CD4-positive, CD25-positive, alpha-beta regulatory T cell (primary cell): Measurements from ENCODE around the gene MEF2D. TPM values are rescaled to one million over a fixed set of nuclear protein-coding genes. Genes with fewer than 3 reads are reported as not detected.

Experiments used
- ATAC-seq, 2 donors: fragments of 150-1000 bp; cut with Tn5 transposase; one replicate each; pipeline ENCODE4 v1.10.0; 2021; ENCODE audit warnings: low read depth in 2 of 2, moderate number of reproducible peaks in 2 of 2, moderate library complexity in 1 of 2
- DNase-seq, 3 donors: peaks; one replicate each; pipeline versions ENCODE4 v3.0.0 to v3.0.0-alpha.2; 2012 to 2022; ENCODE audit warnings: mixed read lengths in 1 of 3
- H3K27ac ChIP-seq: one replicate; pipeline ENCODE4 v1.7.0; 2013; ENCODE audit warnings: mild to moderate bottlenecking, low read length; ENCODE audit not compliant: insufficient read depth, poor library complexity, severe bottlenecking
- H3K27me3 ChIP-seq: one replicate; pipeline ENCODE4 v1.7.0; 2013; ENCODE audit warnings: low read length; ENCODE audit not compliant: control insufficient read depth, insufficient read depth
- H3K36me3 ChIP-seq: one replicate; pipeline ENCODE4 v1.7.0; 2013; ENCODE audit warnings: mild to moderate bottlenecking, low read length, moderate library complexity; ENCODE audit not compliant: control insufficient read depth, insufficient read depth
- H3K4me1 ChIP-seq: 2 replicates; pipeline ENCODE4 v1.7.0; 2013; ENCODE audit warnings: mild to moderate bottlenecking, low read length; ENCODE audit not compliant: insufficient read depth, control insufficient read depth, poor library complexity, severe bottlenecking
- H3K4me3 ChIP-seq: one replicate; pipeline ENCODE4 v1.7.0; 2013; ENCODE audit warnings: low read depth, mild to moderate bottlenecking, low read length, moderate library complexity
- H3K9me3 ChIP-seq, 2 experiments: 1 replicate in 1 of 2; 2 replicates in 1 of 2; pipeline ENCODE4 v1.7.0; 2013; ENCODE audit warnings: low read length in 2 of 2, mild to moderate bottlenecking in 1 of 2, moderate library complexity in 1 of 2; ENCODE audit not compliant: control insufficient read depth in 2 of 2
- H3K27ac Mint-ChIP-seq, 3 donors: one replicate each; pipeline ENCODE4 v1.8.0; 2020 to 2022; ENCODE audit warnings: mild to moderate bottlenecking in 3 of 3, mixed read lengths in 3 of 3, moderate library complexity in 2 of 3
- H3K27me3 Mint-ChIP-seq: one replicate; pipeline ENCODE4 v1.8.0; 2022; ENCODE audit warnings: mild to moderate bottlenecking, mixed read lengths
- H3K36me3 Mint-ChIP-seq: one replicate; pipeline ENCODE4 v1.8.0; 2020; ENCODE audit warnings: mixed read lengths
- H3K4me1 Mint-ChIP-seq, 4 donors: one replicate each; pipeline ENCODE4 v1.8.0; 2020 to 2022; ENCODE audit warnings: mixed read lengths in 4 of 4, mild to moderate bottlenecking in 1 of 4
- H3K4me3 Mint-ChIP-seq, 4 donors: one replicate each; pipeline ENCODE4 v1.8.0; 2020 to 2022; ENCODE audit warnings: mild to moderate bottlenecking in 4 of 4, mixed read lengths in 4 of 4, moderate library complexity in 3 of 4
- H3K9me3 Mint-ChIP-seq, 7 donors: one replicate each; pipeline ENCODE4 v1.8.0; 2020 to 2022; ENCODE audit warnings: mixed read lengths in 7 of 7, mild to moderate bottlenecking in 3 of 7, moderate library complexity in 2 of 7
- polyA plus RNA-seq, 4 donors: library from polyadenylated mRNA; unstranded; fragments of 300-500 nt; fragmentation: Illumina TruSeq; gene quantifications; one replicate each; pipeline ENCODE4 v1.2.3, GENCODE V29; 2021
- total RNA-seq: library from RNA; stranded (reverse); gene quantifications from one replicate; pipeline ENCODE4 v1.2.3, GENCODE V29; 2022

The MEF2D gene
- total and polyA plus RNA-seq, 5 donors from 2014 or later, result 4.6 to 186 (median 7.0) TPM

GRCh38 chr1:156510709-156511108, 10.1 kb upstream of the MEF2D start:
- no peak overlapping the region for H3K27ac ChIP-seq
- peak overlapping the region; percentile 28 to 88 (median 84) for H3K27ac Mint-ChIP-seq
- no peak for DNase-seq
- H3K4me3 ChIP-seq, result no peak overlapping the region
- H3K9me3 ChIP-seq, result no peaks in the 10 kb centered on the region
- ATAC-seq, result no peak
- no peaks in the 10 kb centered on the region for H3K27me3 ChIP-seq
- peaks cover 6 to 47% (median 26%) of the 10 kb centered on the region in 4 donors for H3K4me1 Mint-ChIP-seq
- no peaks in the 10 kb centered on the region for H3K36me3 Mint-ChIP-seq
- no peaks in the 10 kb centered on the region for H3K36me3 ChIP-seq
- H3K27me3 Mint-ChIP-seq, result peaks cover 5% of the 10 kb centered on the region
- H3K4me1 ChIP-seq, result peaks cover 24% of the 10 kb centered on the region
- no peaks in the 10 kb centered on the region for H3K9me3 Mint-ChIP-seq
- no peak overlapping the region for H3K4me3 Mint-ChIP-seq

- no peak overlapping the region for H3K4me3 Mint-ChIP-seq
- H3K4me1 ChIP-seq, result peaks cover 33% of the 10 kb centered on the region
These were observed 9.0 kb upstream of the MEF2D start for GRCh38 chr1:156509424-156510034.

GRCh38 chr1:156508955-156509234, 8.3 kb upstream of the MEF2D start:
- Histone ChIP-seq H3K27ac (peak overlapping the region; percentile 1), H3K4me1 (peaks cover 39% of the 10 kb centered on the region), H3K36me3 (no peaks in the 10 kb centered on the region), H3K27me3 (no peaks in the 10 kb centered on the region), H3K4me3 (no peak overlapping the region), H3K9me3 (no peaks in the 10 kb centered on the region)
- ATAC-seq (no peak), DNase-seq (no peak)
- Mint-ChIP-seq H3K4me1 (peaks cover 11 to 65% (median 41%) of the 10 kb centered on the region in 4 donors), H3K27ac (peak overlapping the region in 2 of 3 donors; percentile 82 to 84), H3K36me3 (peaks cover 4% of the 10 kb centered on the region), H3K27me3 (peaks cover 13% of the 10 kb centered on the region), H3K4me3 (peak overlapping the region in 1 of 4 donors; percentile 22), H3K9me3 (no peaks in the 10 kb centered on the region)

More at GRCh38 chr1:156509424-156510034, 9.0 kb upstream of the MEF2D start:
- Mint-ChIP-seq H3K27ac (peak overlapping the region in 2 of 3 donors; percentile 84 to 88), H3K9me3 (no peaks in the 10 kb centered on the region), H3K4me1 (peaks cover 11 to 59% (median 34%) of the 10 kb centered on the region in 4 donors), H3K36me3 (peaks cover 4% of the 10 kb centered on the region), H3K27me3 (peaks cover 13% of the 10 kb centered on the region)
- no peak overlapping the region for H3K27ac ChIP-seq
- H3K36me3 ChIP-seq, result no peaks in the 10 kb centered on the region
- H3K4me3 ChIP-seq, result no peak overlapping the region
- no peaks in the 10 kb centered on the region for H3K27me3 ChIP-seq
- no peaks in the 10 kb centered on the region for H3K9me3 ChIP-seq
- no peak for DNase-seq
- no peak for ATAC-seq

GRCh38 chr1:156508205-156508954, 7.8 kb upstream of the MEF2D start:
- Histone ChIP-seq H3K27ac (peak overlapping the region; percentile 1), H3K36me3 (no peaks in the 10 kb centered on the region), H3K9me3 (no peaks in the 10 kb centered on the region), H3K4me1 (peaks cover 44% of the 10 kb centered on the region), H3K27me3 (no peaks in the 10 kb centered on the region), H3K4me3 (no peak overlapping the region)
- no peak for ATAC-seq
- Mint-ChIP-seq H3K36me3 (peaks cover 4% of the 10 kb centered on the region), H3K4me1 (peaks cover 11 to 71% (median 45%) of the 10 kb centered on the region in 4 donors), H3K4me3 (peak overlapping the region in 3 of 4 donors; percentile 8 to 80 (median 48)), H3K9me3 (no peaks in the 10 kb centered on the region), H3K27ac (peak overlapping the region; percentile 84 to 92 (median 90)), H3K27me3 (peaks cover 13% of the 10 kb centered on the region)
- DNase-seq, result no peak

GRCh38 chr1:156506450-156506849, 5.9 kb upstream of the MEF2D start:
- Histone ChIP-seq H3K27ac (peak overlapping the region; percentile 99), H3K36me3 (no peaks in the 10 kb centered on the region), H3K4me3 (peak overlapping the region; percentile 45), H3K4me1 (peaks cover 63% of the 10 kb centered on the region), H3K27me3 (no peaks in the 10 kb centered on the region), H3K9me3 (no peaks in the 10 kb centered on the region)
- DNase-seq (no peak), ATAC-seq (no peak)
- peaks cover 13% of the 10 kb centered on the region for H3K27me3 Mint-ChIP-seq
- peaks cover 18 to 82% (median 54%) of the 10 kb centered on the region in 4 donors for H3K4me1 Mint-ChIP-seq
- H3K27ac Mint-ChIP-seq, result peak overlapping the region; percentile 12 to 100 (median 100)
- H3K9me3 Mint-ChIP-seq, result no peaks in the 10 kb centered on the region
- peak overlapping the region in 2 of 4 donors; percentile 86 to 87 for H3K4me3 Mint-ChIP-seq
- peaks cover 4% of the 10 kb centered on the region for H3K36me3 Mint-ChIP-seq

GRCh38 chr1:156505679-156506298, 5.2 kb upstream of the MEF2D start:
- Histone ChIP-seq H3K9me3 (no peaks in the 10 kb centered on the region), H3K4me1 (peaks cover 70% of the 10 kb centered on the region), H3K36me3 (no peaks in the 10 kb centered on the region), H3K27ac (peak overlapping the region; percentile 99), H3K27me3 (no peaks in the 10 kb centered on the region), H3K4me3 (peak overlapping the region; percentile 45)
- Mint-ChIP-seq H3K27ac (peak overlapping the region; percentile 100), H3K4me3 (peak overlapping the region; percentile 86 to 90 (median 87)), H3K4me1 (peaks cover 18 to 84% (median 56%) of the 10 kb centered on the region in 4 donors), H3K9me3 (no peaks in the 10 kb centered on the region), H3K27me3 (peaks cover 13% of the 10 kb centered on the region), H3K36me3 (peaks cover 4% of the 10 kb centered on the region)
- ATAC-seq (no peak), DNase-seq (no peak)

- Histone ChIP-seq H3K27ac (peak overlapping the region; percentile 99), H3K9me3 (no peaks in the 10 kb centered on the region), H3K27me3 (no peaks in the 10 kb centered on the region), H3K4me3 (peak overlapping the region; percentile 55), H3K36me3 (no peaks in the 10 kb centered on the region), H3K4me1 (peaks cover 70% of the 10 kb centered on the region)
- ATAC-seq (peak; percentile 58 to 59), DNase-seq (peak; percentile 97 to 100 (median 99))
- H3K4me3 Mint-ChIP-seq, result peak overlapping the region; percentile 86 to 90 (median 87)
- peaks cover 13% of the 10 kb centered on the region for H3K27me3 Mint-ChIP-seq
- H3K9me3 Mint-ChIP-seq, result no peaks in the 10 kb centered on the region
- peak overlapping the region; percentile 100 for H3K27ac Mint-ChIP-seq
- H3K4me1 Mint-ChIP-seq, result peaks cover 18 to 81% (median 56%) of the 10 kb centered on the region in 4 donors
- peaks cover 4% of the 10 kb centered on the region for H3K36me3 Mint-ChIP-seq
These were observed 4.5 kb upstream of the MEF2D start for GRCh38 chr1:156504821-156505678.
